ENCODE measurements around the gene KCNG2.

The KCNG2 gene

DNA sequence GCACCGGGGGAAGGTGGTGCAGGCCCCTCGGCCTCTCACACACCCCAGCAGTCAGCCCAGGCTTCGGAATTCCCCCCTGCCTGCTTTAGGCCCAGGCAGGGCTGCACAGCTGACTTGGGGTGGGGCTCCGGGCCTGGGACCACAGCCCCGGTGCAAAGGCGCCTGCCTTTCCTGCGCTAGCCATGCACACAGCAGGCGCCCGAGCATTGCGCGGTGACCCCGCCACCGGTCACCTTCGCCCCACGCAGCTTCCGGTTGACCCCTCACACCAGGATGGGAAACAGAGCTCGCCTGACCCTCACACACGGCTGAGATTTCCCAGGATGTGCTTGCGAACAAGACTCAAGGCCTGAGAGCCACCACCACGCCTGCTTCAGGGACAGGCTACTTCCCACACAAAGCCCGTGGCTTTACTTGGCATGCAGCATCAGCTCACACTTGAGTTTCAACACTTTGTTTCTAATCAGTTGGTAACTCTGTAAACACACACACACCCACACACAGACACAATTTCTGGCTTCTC is 107.7 kb downstream of the KCNG2 start:
- peak in 1 of 2 donors; percentile 75 for DNase-seq (ENCODE audit: low read depth in 2 of 2)
- TF ChIP-seq, protein P1, sequence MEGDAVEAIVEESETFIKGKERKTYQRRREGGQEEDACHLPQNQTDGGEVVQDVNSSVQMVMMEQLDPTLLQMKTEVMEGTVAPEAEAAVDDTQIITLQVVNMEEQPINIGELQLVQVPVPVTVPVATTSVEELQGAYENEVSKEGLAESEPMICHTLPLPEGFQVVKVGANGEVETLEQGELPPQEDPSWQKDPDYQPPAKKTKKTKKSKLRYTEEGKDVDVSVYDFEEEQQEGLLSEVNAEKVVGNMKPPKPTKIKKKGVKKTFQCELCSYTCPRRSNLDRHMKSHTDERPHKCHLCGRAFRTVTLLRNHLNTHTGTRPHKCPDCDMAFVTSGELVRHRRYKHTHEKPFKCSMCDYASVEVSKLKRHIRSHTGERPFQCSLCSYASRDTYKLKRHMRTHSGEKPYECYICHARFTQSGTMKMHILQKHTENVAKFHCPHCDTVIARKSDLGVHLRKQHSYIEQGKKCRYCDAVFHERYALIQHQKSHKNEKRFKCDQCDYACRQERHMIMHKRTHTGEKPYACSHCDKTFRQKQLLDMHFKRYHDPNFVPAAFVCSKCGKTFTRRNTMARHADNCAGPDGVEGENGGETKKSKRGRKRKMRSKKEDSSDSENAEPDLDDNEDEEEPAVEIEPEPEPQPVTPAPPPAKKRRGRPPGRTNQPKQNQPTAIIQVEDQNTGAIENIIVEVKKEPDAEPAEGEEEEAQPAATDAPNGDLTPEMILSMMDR (IDR thresholded peaks at IDR 0.05; ENCODE audit: low read depth, low read length) = no peak
- no peak overlapping the region for H3K4me3 ChIP-seq (replicated peaks in 1 of 2; ENCODE audit: low read depth in 2 of 2, low read length in 2 of 2)

DNA sequence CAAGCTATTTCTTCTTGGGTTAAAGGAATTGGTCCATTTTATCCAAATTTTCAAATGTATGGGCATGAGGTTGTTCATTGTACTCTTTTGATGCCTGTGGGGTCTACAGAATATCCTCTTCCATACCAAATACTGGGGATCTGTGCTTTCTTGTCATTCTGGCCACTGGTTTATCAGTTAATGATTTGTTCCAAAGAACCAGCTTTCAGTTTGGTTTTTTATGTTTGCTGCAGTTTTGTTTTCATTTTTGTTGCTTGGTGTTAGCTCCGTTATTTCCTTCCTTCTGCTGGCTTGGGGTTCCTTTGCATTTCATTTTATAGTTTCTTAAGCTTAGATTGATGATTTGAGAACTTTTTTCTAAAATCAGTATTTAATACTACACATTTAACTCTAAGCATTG is 108.3 kb downstream of the KCNG2 start:
- H3K4me3 ChIP-seq (replicated peaks in 1 of 2; ENCODE audit: low read depth in 2 of 2, low read length in 2 of 2) = no peak overlapping the region
- DNase-seq (ENCODE audit: low read depth in 2 of 2) = no peak
- TF ChIP-seq, protein P1 (IDR thresholded peaks at IDR 0.05; ENCODE audit: low read depth, low read length) = no peak

DNA sequence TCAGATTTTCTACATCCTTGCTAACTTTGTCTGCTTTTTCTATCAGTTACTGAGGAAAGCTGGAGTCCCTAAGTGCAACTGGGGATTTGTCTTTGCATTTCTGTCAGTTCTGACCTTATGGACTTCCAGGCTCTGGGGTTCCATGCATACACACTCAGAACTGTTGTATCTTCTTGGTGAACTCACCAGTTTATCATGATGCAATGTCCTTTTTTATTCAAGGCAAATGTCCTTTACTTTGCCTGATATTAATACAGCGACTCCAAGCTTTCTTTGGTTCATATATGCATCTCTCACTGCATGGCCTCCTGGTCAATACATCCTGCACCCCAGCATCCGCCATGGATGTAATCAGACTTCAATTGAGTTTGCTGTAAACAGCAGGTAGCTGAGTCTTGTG is 109.0 kb downstream of the KCNG2 start:
- DNase-seq (ENCODE audit: low read depth in 2 of 2) = no peak
- no peak overlapping the region for H3K4me3 ChIP-seq (replicated peaks in 1 of 2; ENCODE audit: low read depth in 2 of 2, low read length in 2 of 2)
- TF ChIP-seq, protein P1 (IDR thresholded peaks at IDR 0.05; ENCODE audit: low read depth, low read length) = no peak

DNA sequence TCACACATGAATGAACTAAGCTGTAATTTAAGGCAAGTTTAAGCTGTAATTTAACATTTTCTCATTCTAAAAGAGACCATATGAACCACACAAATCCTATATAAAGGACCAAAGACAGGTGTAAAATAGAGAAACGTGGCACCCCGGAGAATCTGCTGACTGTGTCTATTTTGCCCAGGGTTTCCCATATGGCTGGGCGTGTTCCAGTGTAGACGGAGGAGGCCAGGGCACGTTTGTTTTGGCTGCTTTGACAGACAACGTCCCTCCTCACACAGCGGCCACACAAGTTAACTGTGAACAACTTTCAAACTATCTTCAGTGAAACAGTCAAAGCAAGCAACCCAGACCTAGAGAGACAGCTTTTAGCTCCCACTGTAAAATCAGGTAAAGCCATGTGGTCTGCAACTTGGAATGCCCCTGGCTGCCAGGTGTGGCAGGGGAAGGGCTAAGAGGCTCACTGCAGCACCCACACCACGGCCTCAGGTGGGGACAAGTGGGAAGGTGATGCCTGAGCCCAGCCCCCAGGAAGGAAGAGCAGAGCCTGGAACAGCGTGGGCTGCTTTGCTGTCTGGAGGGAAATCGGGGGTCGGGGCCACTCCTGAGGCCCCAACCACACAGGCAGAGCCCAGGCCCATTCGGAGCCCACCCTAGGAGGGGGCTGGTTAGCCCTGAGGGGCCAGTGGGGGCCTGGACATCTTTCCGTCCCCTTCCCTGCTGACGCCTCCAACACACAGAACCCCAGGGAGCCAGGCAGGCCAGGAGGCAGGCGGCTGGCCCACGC is 113.0 kb downstream of the KCNG2 start:
- DNase-seq (ENCODE audit: low read depth in 2 of 2) = no peak
- TF ChIP-seq, protein P1 (IDR thresholded peaks at IDR 0.05; ENCODE audit: low read depth, low read length) = no peak
- no peak overlapping the region for H3K4me3 ChIP-seq (replicated peaks in 1 of 2; ENCODE audit: low read depth in 2 of 2, low read length in 2 of 2)

DNA sequence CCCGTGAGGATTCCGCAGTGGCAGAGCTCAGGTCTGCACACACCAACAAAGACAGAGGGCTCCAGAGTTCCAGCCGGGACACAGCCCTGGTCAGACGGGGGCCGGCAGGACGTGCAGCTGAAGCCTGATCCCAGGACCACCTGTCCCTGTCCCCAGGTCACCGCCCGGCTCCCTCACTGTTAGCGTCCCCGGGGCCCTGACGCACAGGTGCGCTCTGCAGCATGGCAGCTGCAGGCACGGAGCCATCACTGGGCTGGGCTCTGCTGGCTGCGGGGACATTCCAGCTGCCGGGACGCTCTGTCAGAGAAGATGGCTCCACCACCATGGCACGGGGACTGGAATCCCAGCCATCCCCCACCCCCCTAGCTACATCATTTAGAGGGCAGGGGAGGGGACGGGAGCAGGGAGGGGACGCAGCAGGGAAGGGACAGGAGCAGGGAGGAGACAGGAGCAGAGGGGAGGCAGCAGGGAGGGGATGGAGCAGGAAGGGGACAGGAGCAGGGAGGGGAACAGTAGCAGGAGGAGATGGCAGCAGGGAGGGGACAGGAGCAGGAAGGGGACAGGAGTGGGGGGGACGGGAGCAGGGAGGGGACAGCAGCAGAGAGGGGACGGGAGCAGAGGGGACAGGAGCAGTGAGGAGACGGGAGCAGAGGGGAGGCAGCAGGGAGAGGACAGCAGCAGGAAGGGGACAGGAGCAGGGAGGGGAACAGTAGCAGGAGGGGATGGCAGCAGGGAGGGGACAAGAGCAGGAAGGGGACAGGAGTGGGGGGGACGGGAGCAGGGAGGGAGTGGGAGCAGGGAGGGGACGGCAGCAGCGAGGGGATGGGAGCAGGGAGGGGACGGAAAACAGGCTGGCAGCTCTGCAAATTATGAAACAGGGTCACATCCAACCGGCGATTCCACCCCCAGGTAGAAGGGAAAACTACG is 113.9 kb downstream of the KCNG2 start:
- DNase-seq (ENCODE audit: low read depth in 2 of 2) = no peak
- TF ChIP-seq, protein P1 (IDR thresholded peaks at IDR 0.05; ENCODE audit: low read depth, low read length) = no peak
- no peak overlapping the region for H3K4me3 ChIP-seq (replicated peaks in 1 of 2; ENCODE audit: low read depth in 2 of 2, low read length in 2 of 2)

DNA sequence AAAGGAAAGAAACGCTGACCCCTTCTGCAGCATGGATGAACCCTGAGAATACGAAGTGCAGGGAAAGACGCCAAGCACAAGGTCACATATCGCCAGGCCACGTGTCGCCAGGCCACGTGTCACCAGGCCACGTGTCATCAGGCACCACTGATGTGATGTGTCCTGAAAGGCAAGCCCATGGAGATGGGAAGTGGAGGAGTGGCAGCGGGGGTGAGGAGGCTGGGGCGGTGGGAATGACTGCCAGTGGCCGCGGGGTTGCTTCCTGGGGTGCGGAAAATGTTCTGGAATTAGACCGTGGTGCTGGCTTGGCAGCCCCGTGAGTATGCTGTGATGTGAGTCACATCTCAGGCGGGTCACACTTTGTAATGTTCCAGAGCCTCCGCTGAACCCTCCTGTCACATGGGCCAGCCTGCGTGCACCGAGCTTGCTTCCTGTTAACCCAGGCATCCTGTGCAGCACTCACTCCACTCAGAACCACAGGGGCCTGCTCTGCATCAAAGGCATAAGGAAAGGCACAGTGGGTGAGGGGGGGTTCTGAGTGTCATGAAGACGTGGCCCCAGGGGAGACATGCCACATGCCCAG is 114.8 kb downstream of the KCNG2 start:
- DNase-seq (ENCODE audit: low read depth in 2 of 2) = peak; percentile 13 to 36
- TF ChIP-seq, protein P1 (IDR thresholded peaks at IDR 0.05; ENCODE audit: low read depth, low read length) = no peak
- no peak overlapping the region for H3K4me3 ChIP-seq (replicated peaks in 1 of 2; ENCODE audit: low read depth in 2 of 2, low read length in 2 of 2)

Data from cardiac fibroblast (primary cell).